NT2/D1 (cell line): ENCODE data around the gene PLPP4.

Experiments
- SUZ12 ChIP-seq: IDR thresholded peaks from 2 replicates; pipeline ENCODE4 v1.6.1; 2011; ENCODE audit not compliant: insufficient read length, insufficient read depth; ENCODE audit errors: extremely low read depth
- ZNF274 ChIP-seq: IDR thresholded peaks from 2 replicates; pipeline ENCODE4 v1.6.1; 2011; ENCODE audit warnings: mild to moderate bottlenecking, low read depth, low read length

DNA sequence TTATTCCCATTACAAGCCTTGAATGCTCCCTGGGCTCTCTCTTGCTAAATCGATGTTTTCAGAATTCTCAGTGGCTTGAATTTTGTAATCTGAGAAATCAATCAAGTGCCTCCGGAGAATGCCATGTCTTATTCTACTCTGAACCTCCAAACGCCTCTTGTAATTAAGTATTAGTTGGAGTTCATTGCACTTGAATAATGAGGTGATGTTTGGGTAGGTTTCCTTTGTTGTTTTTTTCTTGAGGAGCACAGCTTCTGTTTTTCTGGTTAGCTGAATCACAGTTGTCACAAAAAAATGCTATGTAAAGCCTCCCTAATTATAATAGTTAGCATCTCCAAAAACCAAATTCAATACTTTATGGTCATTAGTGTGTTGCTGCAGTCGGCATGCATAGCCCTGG lies 100.3 kb downstream of the PLPP4 start:
- no peak for TF ChIP-seq SUZ12
- no peak for TF ChIP-seq ZNF274
